ENCODE results near the gene SPEN. TPM values are rescaled to one million over a fixed set of nuclear protein-coding genes. Genes with fewer than 3 reads are reported as not detected.

Gene SPEN
- total and polyA plus RNA-seq, 9 of the 15 experiments (the other 6 are each of a cell fraction or from before 2014, with no cell fraction given), result 5.7 to 87.5 (median 27.2) TPM

DNA sequence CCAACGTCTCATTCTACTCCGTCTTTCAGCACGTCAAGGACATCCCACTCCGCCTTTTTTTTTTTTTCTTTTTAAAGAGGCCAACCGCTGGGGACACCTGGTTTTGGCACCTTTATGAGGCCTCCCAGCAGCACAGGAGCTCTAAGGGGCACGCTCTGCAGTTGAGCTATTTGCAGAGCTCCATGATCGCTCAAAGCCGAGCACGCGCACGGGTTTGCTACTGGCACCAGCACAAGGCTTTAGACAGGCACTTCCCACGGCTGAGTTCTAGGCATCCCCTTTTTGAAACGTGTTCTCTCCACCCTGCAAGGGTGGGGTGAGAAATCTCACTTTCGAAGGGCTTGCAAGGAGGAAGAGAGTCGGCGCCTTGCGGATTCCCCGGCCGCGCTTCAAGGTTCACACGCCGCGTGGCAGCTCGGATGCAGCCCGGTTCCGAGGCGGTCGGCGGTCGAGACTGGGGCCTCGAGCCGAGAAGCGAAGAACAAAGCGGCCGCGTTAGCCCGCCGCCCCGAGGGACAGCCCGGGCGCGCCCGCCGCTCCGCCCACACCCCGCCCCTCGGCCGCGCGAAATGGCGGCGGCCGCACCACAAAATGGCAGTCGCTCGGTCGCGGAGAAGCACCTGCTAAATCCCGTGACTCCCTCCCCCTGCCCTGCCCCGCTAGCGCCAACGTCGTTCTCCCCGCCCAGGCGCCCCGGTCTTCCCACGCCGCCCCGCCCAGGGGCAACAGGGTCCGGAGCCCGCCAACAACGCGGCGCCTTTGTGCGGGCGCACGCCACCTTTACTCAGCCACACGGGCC lies 12.9 kb upstream of the SPEN start (continued):
- TF ChIP-seq, protein P1, sequence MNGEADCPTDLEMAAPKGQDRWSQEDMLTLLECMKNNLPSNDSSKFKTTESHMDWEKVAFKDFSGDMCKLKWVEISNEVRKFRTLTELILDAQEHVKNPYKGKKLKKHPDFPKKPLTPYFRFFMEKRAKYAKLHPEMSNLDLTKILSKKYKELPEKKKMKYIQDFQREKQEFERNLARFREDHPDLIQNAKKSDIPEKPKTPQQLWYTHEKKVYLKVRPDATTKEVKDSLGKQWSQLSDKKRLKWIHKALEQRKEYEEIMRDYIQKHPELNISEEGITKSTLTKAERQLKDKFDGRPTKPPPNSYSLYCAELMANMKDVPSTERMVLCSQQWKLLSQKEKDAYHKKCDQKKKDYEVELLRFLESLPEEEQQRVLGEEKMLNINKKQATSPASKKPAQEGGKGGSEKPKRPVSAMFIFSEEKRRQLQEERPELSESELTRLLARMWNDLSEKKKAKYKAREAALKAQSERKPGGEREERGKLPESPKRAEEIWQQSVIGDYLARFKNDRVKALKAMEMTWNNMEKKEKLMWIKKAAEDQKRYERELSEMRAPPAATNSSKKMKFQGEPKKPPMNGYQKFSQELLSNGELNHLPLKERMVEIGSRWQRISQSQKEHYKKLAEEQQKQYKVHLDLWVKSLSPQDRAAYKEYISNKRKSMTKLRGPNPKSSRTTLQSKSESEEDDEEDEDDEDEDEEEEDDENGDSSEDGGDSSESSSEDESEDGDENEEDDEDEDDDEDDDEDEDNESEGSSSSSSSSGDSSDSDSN (IDR thresholded peaks at IDR 0.05; ENCODE audit: borderline replicate concordance in 1 of 2, low read depth in 2 of 2, low read length in 2 of 2), result peak; percentile 81 to 98
- TF ChIP-seq SOX6 (IDR thresholded peaks at IDR 0.05) (peak; percentile 64), MBD2 (IDR thresholded peaks at IDR 0.05; ENCODE audit: borderline replicate concordance, low read depth) (no peak), ATF1 (CRISPR knock-in tag; IDR thresholded peaks at IDR 0.05) (peak; percentile 20; the same call in 1 of the 2 replicates), ATF1 (tag; IDR thresholded peaks at IDR 0.05) (peak; percentile 88), NFRKB (IDR thresholded peaks at IDR 0.05; ENCODE audit: low read depth) (peak; percentile 69), RFX1 (IDR thresholded peaks at IDR 0.05) (no peak), ZNF551 (CRISPR knock-in tag; IDR thresholded peaks at IDR 0.05) (no peak), ZBED1 (IDR thresholded peaks at IDR 0.05) (no peak; the same call in none of the 2 replicates), ZNF444 (CRISPR knock-in tag; IDR thresholded peaks at IDR 0.05) (no peak)
- TF ChIP-seq, protein P2, sequence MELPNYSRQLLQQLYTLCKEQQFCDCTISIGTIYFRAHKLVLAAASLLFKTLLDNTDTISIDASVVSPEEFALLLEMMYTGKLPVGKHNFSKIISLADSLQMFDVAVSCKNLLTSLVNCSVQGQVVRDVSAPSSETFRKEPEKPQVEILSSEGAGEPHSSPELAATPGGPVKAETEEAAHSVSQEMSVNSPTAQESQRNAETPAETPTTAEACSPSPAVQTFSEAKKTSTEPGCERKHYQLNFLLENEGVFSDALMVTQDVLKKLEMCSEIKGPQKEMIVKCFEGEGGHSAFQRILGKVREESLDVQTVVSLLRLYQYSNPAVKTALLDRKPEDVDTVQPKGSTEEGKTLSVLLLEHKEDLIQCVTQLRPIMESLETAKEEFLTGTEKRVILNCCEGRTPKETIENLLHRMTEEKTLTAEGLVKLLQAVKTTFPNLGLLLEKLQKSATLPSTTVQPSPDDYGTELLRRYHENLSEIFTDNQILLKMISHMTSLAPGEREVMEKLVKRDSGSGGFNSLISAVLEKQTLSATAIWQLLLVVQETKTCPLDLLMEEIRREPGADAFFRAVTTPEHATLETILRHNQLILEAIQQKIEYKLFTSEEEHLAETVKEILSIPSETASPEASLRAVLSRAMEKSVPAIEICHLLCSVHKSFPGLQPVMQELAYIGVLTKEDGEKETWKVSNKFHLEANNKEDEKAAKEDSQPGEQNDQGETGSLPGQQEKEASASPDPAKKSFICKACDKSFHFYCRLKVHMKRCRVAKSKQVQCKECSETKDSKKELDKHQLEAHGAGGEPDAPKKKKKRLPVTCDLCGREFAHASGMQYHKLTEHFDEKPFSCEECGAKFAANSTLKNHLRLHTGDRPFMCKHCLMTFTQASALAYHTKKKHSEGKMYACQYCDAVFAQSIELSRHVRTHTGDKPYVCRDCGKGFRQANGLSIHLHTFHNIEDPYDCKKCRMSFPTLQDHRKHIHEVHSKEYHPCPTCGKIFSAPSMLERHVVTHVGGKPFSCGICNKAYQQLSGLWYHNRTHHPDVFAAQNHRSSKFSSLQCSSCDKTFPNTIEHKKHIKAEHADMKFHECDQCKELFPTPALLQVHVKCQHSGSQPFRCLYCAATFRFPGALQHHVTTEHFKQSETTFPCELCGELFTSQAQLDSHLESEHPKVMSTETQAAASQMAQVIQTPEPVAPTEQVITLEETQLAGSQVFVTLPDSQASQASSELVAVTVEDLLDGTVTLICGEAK (IDR thresholded peaks at IDR 0.05), result no peak
- TF ChIP-seq, protein P2 (CRISPR knock-in tag; IDR thresholded peaks at IDR 0.05), result no peak; the same call in 1 of the 2 replicates
- TF ChIP-seq, protein P3, sequence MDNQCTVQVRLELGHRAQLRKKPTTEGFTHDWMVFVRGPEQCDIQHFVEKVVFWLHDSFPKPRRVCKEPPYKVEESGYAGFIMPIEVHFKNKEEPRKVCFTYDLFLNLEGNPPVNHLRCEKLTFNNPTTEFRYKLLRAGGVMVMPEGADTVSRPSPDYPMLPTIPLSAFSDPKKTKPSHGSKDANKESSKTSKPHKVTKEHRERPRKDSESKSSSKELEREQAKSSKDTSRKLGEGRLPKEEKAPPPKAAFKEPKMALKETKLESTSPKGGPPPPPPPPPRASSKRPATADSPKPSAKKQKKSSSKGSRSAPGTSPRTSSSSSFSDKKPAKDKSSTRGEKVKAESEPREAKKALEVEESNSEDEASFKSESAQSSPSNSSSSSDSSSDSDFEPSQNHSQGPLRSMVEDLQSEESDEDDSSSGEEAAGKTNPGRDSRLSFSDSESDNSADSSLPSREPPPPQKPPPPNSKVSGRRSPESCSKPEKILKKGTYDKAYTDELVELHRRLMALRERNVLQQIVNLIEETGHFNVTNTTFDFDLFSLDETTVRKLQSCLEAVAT (IDR thresholded peaks at IDR 0.05), result peak; percentile 86 to 92

Data from K562 (cell line).